IMR-90 (cell line): ENCODE data around the gene PARD3.

ENCODE experiments used
- POLR2A ChIP-seq: IDR thresholded peaks from 2 replicates; pipeline ENCODE4 v1.6.1; 2012; ENCODE audit warnings: mild to moderate bottlenecking, low read depth, low read length
- RAD21 ChIP-seq: IDR thresholded peaks from 2 replicates; pipeline ENCODE4 v1.6.1; 2012; ENCODE audit warnings: low read length, improper control_type of control experiment
- TF ChIP-seq, protein P1 (sequence below): conservative IDR thresholded peaks from 2 replicates; pipeline ENCODE4 v1.5.1; 2012; ENCODE audit warnings: mild to moderate bottlenecking, low read depth, low read length, improper control_type of control experiment

DNA sequence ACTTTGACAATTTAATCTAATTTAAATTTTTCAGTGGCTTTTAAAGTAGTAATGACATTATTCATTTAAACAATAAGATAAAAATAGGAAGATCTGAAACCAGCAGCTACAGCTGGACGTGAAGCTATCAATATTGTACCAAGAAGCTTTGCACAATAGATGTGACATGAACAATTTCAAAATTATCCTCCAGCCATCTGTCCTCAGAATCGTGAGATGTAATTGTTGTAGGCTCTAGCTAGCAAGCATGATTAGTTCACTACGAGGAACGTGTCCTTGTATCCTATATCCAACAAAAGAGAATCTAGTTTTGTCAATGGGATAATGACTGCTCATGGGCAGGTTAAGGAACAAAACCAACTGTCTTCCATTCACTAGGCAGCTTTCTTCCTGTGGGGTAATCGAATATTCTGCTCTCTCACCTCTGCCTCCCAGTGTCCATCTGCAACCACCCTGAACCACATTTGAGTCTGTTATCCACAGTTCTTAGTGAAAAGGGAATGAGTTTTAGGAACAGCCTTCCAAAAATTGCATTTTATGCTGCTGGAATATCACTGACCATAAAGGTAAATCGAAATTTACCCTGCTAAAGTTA is 247.3 kb downstream of the PARD3 start:
- TF ChIP-seq, protein P1, sequence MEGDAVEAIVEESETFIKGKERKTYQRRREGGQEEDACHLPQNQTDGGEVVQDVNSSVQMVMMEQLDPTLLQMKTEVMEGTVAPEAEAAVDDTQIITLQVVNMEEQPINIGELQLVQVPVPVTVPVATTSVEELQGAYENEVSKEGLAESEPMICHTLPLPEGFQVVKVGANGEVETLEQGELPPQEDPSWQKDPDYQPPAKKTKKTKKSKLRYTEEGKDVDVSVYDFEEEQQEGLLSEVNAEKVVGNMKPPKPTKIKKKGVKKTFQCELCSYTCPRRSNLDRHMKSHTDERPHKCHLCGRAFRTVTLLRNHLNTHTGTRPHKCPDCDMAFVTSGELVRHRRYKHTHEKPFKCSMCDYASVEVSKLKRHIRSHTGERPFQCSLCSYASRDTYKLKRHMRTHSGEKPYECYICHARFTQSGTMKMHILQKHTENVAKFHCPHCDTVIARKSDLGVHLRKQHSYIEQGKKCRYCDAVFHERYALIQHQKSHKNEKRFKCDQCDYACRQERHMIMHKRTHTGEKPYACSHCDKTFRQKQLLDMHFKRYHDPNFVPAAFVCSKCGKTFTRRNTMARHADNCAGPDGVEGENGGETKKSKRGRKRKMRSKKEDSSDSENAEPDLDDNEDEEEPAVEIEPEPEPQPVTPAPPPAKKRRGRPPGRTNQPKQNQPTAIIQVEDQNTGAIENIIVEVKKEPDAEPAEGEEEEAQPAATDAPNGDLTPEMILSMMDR = no peak
- no peak for TF ChIP-seq POLR2A
- no peak for TF ChIP-seq RAD21
